DMS79 treated with DMSO at 0.1 percent for 48 hours (cell line): ENCODE measurements around the gene SLC38A3.
"Not testable (repeated sequence)": the region's sequence is repeated elsewhere in the genome, so short reads cannot be mapped to it uniquely, and the experiment has no call there.

ENCODE experiments used
- DNase-seq: peaks from one replicate; lab custom pipeline; 2025; lab: John Stamatoyannopoulos, UW

Gene SLC38A3

DNA sequence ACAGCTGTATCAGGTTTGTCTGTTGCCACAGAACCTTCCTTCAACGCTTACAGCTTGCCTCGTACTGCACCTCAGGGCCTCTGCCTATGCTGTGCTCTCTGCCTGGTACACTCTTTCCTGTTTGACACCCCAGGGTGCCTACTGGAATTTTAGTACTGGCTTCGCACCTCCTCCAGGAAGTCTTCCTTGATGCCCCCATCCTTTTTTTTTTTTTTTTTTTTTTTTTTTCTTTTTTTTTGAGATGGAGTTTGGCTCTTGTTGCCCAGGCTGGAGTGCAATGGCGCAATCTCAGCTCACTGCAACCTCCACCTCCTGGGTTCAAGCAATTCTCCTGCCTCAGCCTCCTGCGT, 6.3 kb downstream of the SLC38A3 start:
- DNase-seq, result not testable (repeated sequence)

DNA sequence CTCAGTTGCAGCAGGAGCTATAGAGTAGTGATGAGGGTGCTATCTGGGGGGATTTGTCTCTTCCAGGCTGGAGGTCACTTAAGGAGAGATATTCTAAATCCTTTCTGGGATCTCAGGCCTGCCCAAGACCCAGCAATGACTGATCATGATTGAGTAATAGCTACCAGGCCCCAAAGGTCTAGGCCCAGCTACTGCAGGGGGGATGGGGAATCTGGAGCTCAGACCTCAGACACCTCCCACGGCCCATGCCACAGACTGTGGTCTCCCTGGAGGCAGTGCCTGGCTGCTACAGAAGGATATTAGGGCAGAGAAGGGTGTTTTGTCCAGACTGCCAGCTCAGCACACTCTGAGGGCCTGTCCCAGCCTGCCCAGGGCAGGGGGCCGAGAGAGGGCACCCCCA, 6.9 kb downstream of the SLC38A3 start:
- DNase-seq, result no peak

GRCh38 chr3:50212502-50212901, 7.4 kb downstream of the SLC38A3 start:
- DNase-seq, result no peak

DNA sequence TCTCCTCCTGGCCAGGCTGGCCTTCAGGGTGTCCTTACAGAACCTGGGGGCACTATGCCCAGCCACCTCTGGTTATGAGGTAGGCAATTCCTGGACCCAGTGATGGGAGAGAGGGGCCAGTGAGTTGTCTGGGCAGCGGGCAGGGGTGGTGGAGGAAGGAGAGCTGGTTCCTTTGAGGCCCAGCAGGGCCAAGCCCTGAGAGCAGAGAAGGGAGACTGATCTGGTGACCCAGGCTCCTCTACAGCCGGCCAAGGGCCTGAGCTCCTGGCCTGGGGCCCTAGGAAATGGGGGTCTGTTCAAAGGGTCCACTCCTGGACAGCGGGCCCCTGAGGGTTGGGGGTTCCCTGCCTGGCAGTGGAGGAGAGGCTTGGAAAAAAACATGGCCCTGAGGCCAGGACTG, 7.9 kb downstream of the SLC38A3 start:
- DNase-seq, result no peak

DNA sequence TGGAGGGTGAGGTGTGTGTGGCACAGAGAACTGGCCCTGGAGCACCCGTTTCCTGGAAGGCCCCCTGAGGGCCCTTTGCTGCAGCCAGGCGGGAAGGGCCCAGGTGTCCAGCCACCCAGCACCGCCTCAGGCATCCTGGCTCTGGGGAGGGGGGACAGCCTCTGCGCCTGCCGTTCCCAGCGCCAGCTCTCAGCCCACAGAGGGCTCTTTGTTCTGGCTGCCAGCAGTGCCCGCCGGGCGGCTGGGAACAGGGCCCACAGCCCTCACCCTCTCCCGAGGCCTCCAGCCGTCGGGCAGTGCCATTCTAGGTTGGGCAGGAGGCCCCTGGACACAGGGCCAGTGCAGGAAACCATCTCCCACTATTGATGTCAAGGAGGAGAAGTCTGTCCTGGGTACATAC, 8.3 kb downstream of the SLC38A3 start:
- no peak for DNase-seq

GRCh38 chr3:50214824-50215223, 9.8 kb downstream of the SLC38A3 start:
- DNase-seq, result no peak

- no peak for DNase-seq
Observed at GRCh38 chr3:50215529-50215928, 10.5 kb downstream of the SLC38A3 start.

DNA sequence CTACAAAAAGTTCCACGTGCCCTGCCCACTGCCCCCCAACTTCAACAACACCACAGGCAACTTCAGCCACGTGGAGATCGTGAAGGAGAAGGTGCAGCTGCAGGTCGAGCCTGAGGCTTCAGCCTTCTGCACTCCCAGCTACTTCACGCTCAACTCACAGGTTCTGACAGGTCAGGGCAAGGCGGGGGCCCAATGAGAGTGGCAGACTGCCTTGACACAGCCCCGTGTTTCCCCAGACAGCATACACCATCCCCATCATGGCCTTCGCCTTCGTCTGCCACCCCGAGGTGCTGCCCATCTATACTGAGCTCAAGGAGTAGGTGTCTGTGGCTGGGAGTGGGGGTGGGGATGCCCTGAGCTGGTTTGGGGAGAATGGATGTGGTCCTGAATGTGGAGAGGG, 12.6 kb downstream of the SLC38A3 start:
- DNase-seq, result no peak

DNA sequence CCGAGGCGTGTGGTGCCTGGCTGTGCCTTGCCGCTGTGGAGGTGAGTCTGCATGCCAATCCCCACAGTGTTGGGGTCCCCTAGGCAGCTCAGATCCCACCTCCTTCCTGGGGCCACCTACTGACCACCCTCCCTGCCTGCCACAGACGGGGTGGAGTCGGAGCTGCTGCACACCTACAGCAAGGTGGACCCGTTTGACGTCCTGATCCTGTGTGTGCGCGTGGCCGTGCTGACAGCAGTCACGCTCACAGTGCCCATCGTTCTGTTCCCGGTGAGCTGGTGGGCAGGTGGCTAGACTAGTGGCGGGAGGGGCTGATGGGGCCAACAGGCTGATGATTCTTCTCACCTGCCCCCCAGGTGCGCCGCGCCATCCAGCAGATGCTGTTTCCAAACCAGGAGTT, 13.4 kb downstream of the SLC38A3 start:
- DNase-seq, result no peak

GRCh38 chr3:50219285-50219684, 14.2 kb downstream of the SLC38A3 start:
- no peak for DNase-seq

GRCh38 chr3:50220109-50220508, 15.0 kb downstream of the SLC38A3 start:
- no peak for DNase-seq

DNA sequence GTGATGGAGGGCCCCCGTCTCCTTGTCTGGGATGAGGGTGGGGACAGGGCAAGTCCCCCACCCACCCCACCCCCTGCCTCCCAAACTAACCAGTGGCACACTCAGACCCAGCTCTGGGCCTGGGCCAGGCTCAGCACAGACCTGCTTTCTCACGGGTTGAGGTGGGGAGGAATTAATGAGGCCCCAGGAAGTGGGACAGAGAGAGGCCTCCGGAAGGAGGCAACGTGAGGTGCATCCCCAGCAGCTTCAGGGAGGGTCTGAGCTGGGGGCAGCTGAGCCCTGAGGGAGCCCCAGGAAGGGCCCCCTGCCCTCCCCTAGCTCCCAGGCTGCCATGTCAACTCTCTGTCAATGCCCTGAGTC, 16.0 kb downstream of the SLC38A3 start:
- DNase-seq, result no peak

DNA sequence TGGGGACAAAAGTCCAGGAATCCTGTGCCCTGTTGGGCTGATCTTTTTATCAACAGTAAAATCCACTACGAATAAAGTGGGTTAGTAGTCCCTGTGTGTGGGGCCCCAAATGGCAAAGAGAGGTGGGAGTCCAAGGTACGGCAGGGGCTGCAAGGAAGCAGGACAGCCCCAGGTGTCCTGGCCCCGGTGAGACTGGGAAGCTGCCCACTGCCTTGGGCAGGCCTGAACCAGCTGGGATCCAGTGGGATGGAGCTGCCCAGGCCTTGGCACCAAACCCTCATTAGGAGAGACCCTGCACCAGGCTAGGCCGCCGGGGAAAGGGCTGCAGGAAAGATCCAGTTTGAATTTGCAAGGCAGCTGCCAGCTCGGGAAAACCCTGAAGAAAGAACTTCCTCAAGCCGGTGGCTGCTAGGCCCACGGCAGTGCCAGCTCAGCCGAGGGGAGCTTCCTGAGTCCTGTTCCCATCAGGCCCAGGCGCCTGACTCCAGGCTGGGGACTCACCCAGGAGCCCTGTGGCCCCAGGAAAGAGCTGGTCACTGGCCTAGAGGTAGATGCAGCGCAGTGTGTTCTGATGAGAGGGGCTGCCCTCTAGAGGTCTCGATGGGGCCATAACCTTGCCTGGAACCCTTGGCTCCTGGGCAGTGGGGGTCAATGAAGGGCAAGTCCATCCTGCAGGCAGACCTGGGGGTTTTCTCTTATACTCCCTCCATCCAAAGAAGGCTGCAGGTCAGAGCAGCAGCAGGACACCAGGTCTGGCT, 16.5 kb downstream of the SLC38A3 start:
- no peak for DNase-seq

- DNase-seq, result no peak
Observed at GRCh38 chr3:50222169-50222528, 17.1 kb downstream of the SLC38A3 start.

DNA sequence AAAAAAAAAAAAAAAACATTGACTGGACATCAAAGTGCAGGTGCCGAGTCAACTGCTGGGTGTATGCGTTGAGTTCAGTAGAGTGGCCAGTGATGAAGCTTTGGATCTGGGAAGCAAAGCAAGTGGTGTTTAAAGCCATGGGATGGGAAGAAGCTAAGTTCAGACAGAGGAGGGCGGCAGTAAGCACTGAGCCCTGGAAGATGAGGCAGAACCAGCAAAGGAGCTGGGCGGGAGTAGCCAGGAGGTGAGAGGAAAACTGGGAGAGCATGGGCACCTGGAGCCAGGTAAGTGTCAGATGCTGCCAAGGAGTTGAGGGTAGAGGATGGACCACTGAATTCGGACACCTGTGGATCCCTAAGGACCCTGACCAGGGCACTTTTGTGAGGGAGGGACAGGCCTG, 19.6 kb downstream of the SLC38A3 start:
- DNase-seq, result no peak

DNA sequence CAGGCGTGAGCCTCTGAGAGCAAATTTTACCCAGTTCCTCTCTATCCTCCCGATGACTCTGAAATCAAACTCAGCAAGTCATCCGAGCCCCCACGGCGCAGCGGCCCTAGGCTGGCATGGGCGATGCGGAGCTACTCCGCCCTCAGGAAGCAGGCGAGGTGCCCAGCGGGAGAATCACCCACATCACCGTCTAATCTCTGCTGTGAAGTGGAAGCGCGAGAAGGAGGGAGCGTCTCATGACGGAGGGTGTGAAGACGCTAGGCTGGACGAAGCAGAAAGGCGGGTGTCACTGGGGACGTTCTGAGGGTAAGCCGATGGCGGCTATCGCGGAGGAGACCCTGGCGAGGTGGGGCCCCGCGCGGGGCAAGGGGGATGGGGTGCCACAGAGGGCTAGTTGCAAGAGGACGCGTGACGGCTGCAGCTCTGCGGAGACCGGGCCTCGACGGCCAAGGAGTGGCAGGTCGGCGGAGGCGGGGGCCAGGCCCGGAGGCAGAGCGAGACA, 21.9 kb downstream of the SLC38A3 start:
- DNase-seq, result peak; percentile 54

- peak; percentile 78 for DNase-seq
Observed at GRCh38 chr3:50227390-50228183, 22.5 kb downstream of the SLC38A3 start.

DNA sequence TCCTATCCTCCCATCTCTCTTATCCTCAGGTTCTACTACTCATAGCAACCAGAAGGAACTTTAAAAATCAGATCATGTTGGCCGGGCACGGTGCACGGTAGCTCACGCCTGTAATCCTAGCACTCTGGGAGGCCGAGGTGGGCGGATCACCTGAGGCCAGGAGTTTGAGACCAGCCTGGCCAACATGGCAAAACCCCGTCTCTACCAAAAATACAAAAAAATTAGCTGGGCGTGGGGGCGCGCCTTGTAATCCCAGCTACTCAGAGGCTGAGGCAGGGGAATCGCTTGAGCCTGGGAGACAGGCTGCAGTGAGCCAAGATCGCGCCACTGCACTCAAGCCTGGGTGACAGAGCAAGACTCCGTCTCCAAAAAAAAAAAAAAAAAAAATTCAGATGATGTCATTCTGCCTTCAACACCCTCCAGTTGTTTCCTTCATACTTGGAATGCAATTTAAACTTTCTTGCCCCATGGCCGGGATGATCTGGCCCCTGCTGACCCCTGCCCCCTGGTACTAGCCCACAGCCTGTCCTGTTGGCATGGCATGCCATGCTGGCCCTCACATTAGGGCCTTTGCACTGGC, 23.2 kb downstream of the SLC38A3 start:
- not testable (repeated sequence) for DNase-seq

GRCh38 chr3:50229490-50229889, 24.4 kb downstream of the SLC38A3 start:
- no peak for DNase-seq

DNA sequence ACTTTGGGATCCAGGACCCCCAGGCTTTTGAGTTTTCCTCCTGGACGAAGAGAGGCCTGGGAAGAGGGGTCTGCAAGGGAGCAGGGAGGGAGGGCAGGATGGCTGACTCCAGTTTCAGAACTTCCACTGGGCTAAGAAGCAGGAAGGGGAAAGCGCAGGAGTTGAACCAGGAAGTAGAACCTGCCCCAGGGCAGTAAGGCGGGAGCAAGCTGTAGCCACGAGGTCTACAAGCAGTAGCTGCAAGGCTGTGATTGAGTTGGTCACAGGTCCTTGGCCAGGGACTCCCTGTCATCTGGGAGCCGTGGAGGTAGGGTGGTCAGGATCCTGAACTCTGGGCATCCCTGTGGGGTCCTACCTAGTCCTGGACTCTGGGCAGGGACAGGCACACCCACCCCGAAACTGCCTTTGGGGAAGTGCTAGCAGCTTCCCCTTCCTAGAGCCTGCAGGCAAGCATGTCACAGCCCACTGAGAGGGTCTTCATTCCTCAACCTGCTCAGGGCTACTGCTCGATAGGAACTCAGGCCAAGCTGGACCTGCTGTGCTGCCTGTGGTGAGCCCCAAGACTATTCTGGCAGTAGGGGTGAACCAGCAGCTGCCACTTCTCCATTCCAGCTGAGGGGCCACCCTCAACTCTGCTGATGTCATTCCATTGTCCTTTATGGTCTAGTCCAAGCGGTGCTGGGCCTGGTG, 25.2 kb downstream of the SLC38A3 start:
- DNase-seq, result no peak

DNA sequence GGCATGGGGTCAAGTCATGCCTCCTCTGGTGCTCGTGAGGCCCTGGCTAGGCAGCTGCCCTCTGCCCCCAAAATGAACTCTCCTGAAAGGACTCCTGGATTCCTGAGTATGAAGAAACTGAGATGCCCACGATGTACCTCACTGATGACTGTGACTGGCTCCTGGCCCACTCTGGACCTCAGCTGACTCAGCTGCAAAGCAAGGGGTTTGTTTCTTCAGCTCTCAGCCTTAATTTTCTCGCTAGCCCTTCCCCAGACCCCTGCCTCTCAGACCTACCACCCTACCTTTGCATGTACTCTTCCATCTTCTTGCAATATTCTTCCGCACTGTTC, 25.7 kb downstream of the SLC38A3 start:
- no peak for DNase-seq

- no peak for DNase-seq
Observed at GRCh38 chr3:50231581-50231980, 26.5 kb downstream of the SLC38A3 start.

- DNase-seq, result no peak
Observed at GRCh38 chr3:50232303-50232702, 27.2 kb downstream of the SLC38A3 start.
